ENCODE results near the gene PPP1R1A.

PPP1R1A gene, protein sequence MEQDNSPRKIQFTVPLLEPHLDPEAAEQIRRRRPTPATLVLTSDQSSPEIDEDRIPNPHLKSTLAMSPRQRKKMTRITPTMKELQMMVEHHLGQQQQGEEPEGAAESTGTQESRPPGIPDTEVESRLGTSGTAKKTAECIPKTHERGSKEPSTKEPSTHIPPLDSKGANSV

DNA sequence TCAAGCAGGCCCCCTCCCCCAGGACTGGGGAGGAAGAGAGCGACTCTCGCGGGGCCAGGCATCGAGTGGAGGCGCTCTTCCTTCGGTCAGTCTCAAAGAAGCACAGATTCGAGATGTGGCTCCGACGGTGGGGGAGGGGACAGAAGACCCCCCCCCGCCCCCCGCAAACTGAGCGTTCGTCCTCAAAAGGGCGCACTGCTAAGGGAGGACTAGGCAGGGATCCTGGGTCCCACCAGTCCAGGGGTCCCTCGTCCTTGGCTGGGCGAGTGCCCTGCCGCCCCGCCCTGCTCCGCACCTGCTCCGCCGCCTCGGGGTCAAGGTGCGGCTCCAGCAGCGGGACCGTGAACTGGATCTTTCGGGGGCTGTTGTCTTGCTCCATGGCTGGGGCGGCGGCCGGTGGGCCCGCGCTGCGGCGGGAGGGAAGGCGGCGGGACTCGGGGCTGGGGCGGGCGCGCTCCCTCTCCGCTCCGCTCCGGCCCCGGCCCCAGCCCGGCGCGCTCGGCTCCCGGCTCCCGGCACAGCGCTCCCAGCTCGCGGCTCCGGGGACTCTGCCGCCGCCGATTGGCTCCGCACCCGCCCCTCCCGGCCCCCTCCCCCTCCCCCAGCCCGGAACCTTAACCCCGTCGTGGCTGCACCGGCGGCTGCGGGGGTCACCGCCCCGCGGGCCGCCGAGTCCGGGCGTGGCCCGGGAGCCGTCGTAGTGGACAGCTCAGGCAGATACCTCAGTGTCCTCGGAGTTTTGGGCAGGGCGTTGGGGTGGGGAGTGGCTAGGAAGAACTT lies at the start of gene PPP1R1A:
Gene PPP1R1A, minus strand, starts transcription at position 550 of the 780 bp plus-strand sequence. Its CDS starts 171 bp downstream, at position 379.
- DNase-seq (ENCODE audit: low spot score) = no peak

- DNase-seq (ENCODE audit: low spot score) = no peak
Measured at GRCh38 chr12:54634795-54635194, 46.3 kb upstream of the PPP1R1A start, which contains the start of gene LACRT. TSS of gene LACRT (minus strand) at chr12:54634895. CDS start at chr12:54634841, 54 bp downstream.

DNA sequence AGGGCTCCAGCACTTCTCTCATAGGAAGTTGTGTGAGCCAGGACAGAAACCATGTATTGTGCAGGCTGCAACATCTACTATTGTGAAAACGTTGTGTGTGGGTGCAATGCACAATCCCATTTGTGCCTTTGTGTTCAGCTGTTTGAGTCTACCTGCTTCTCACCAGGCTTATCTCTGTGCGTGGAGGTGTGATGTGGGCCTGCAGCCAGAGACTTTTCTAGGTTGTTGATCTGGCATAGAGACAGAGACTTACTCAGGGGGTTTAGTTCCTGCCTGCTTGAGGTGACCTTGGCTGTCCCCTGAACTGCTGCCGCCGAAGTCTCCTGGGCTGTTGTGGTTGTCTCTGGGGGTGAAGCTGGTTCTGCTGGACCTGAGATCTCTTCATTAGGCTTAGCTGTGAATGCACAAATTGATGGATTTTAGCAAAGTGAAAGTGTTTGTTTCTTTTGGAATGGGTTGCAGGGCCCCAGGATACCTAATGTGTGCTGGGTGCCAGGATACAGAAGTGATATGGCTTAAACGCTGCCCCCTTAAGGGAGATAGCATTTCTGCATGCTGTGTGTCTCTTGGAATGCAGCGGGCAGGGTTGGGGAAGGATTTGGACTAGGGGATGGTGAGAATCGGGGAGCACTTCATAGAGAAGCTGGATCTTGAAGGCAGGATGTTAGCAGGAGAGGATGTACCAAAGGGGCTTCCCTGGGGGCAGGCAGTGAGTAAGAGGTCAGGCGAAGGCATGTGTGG lies 43.7 kb upstream of the PPP1R1A start:
- DNase-seq (ENCODE audit: low spot score) = no peak

- no peak for DNase-seq (ENCODE audit: low spot score)
Measured at GRCh38 chr12:54631551-54631950, 43.1 kb upstream of the PPP1R1A start.

DNA sequence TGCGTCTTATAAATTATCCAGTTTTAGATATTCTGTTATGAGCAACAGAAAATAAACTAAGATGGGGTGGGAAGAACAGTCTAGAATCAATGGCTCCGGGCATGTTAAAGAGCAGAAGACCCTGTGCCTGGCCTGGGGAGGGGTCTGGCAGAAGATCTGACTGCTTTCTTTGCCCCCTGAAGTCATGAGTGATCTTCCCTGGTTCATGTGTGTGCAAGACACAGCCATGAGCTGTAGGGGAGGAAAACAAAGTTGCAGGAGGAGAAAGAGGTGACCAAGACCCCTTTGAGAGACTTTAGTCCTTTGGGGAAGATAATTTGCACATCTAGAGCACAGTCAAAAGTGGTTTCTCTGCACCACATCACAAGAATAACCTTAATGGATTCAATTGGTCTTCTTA lies 41.5 kb upstream of the PPP1R1A start:
- DNase-seq (ENCODE audit: low spot score) = no peak

DNA sequence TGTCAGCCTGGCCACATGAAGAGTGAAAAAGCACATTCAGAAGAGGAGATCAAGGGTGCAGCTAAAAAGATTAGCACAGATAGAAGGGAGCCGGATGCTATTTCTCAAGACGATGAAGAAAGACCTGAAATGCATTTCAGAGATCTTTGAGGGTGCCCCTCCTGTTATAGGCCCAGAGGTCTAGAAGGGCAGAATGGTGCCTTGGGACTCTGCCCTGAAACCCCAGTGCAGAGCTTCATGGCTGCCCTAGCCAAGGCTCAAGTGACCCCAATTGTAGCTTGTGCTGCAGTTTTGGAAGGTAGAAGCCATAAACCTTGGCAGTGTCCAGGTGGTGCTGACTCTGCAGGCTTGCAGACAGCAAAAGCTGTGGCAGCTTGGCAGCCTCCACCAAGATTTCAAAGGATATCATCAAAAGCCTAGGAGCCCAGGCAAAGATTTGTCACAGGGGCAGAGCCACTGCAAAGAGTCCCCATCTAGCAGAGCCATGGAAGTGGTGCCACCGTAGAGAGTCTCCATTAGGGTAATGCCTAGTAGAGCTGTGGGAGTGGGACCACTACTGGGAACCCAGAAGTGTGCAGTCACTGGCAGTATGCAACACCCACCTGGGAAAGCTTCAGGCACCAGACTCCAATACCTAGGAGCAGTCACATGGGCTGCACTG lies 39.9 kb upstream of the PPP1R1A start:
- no peak for DNase-seq (ENCODE audit: low spot score)

DNA sequence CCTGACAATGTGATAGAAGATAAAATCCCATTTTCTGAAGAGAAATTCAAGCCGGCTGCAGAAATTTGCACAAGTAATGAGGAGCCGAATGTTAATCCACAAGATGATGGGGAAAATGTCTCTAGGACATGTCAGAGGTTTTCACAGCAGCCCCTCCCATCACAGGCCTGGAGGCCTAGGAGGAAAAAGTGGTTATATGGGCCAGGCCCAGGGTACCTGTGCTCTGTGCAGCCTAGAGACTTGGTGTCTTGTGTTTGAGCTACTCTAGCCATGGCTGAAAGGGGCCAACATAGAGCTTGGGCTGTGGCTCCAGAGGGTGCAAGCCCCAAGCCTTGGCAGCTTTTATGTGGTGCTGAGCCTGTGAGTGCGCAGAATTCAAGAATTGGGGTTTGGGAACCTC lies 38.8 kb upstream of the PPP1R1A start:
- no peak for DNase-seq (ENCODE audit: low spot score)

DNA sequence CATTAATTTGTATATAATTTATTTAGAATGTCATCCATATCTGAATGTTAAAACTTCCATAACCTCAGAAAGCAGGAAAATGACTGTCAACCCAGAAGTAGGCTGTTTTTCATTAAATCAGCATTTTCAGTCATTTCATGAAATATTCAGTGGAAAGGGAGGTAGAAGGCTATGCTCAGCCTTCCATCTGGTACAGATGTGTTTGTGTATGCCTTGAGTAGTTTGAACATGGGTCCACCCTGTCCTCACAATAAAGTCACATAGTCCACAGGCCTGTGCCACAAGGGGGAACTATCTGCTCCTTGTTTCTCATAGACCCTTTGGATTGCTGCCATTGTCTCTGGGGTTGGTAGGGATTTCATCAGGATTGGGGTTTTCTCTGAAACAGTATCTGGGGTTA lies 37.1 kb upstream of the PPP1R1A start:
- DNase-seq (ENCODE audit: low spot score) = no peak

DNA sequence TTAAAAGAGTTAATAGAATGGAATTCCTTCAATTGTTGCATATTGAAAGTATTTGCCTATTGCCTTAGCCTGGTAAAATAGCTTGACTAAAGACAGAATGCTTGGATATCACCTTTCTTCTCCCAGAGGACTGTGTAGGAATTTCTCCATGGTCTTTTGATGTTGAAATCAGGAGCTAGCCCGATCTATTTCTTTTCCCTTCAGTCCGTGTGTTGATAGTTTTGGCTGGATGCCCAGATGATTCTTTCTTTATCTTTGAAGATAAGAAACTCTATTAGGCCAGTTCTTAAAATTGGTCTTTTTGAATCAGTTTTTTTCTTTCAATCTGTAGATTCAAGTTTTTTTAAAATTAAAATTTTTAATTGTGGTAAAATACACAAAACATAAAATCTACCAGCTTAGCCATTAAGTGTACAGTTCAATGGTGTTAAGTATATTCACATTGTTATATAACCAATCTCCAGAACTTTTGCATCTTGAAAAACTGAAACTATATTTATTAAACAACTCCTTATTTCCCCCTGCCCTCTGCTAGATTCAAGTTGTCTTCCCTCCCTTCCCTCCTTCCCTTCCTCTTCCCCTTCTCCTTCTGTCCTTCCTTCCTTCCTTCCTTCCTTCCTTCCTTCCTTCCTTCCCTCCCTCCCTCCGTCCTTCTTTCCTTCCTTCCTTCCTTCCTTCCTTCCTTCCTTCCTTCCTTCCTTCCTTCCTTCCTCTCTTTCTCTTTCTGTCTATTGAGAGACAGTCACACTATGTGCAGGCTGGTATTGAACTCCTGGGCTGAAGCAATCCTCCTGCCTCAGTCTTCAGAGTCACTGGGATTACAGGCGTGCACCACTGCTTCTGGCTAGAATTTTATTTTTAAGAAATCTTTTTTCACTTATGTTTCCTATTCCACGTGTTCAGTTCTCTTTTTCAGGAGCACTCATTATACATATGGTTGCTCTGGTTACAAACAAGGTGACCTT lies 36.1 kb upstream of the PPP1R1A start:
- DNase-seq (ENCODE audit: low spot score) = no peak

DNA sequence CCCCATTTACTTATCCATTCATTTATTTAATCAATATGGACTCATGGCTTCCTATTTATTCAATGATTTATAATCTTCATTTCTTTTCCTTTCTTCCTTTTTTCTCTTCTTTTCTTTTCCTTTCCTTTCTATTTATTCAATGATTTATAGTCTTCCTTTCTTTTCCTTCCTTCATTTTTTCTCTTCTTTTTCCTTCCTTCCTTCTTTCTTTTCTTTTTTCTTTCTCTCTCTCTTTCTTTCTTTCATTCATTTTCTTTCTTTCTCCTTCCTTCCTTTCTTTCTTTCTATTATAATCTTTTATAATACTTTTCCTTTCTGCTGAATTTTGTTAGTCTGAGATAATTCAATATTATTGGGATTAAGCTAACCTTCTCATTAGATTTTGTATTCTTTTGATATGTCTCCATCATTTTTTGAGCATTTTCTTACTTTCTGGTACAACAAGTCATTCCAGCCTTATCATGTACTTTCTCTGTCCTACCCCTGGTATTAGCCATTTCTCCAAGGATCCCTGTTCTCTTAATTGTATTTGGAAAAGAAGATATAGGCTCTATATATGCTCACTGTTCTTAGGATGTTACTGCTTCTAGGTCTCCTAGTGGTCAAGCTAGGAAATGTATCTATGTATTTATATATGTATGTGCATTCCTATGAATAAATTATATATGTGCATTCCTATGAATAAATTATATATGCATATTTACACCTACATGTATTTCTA lies 34.2 kb upstream of the PPP1R1A start:
- no peak for DNase-seq (ENCODE audit: low spot score)

DNA sequence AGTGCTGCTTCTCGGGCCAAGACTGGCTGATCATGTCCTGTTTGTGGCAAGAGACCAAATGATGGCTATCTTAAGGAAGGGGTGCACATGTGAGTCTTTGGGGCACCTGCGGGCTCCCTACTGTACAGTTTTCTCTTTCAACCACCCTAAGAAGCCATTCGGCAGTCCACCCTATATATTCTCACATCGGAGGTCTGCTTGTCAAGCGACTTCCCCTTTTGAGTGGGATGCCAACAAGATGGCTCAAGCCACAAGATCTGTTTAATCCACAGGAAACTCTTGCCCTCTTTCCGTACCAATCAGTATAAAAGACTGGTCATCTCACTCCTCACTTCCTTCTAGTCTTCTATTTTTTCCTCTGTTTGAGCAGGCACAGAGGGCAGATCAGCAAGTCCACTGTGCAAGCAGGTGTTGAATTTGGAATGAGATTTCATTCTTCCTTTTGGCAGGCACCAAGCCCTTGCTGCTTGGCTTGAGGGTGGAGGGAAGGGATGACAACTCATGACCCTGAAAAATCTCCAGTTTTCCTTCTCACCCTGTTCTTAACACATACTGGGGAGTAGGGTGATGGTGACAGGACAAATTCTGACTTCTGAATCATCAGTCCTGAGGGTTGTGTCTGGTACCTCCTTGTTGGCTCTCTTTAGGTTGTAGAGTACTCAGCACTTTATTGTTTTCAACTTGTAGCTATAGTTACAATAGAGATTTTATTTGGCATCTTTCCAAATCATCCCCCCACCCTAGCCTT lies 28.6 kb upstream of the PPP1R1A start:
- no peak for DNase-seq (ENCODE audit: low spot score)

- no peak for DNase-seq (ENCODE audit: low spot score)
Measured at GRCh38 chr12:54612225-54612750, 23.8 kb upstream of the PPP1R1A start.

GRCh38 chr12:54611715-54612149 lies 23.3 kb upstream of the PPP1R1A start:
- no peak for DNase-seq (ENCODE audit: low spot score)

DNA sequence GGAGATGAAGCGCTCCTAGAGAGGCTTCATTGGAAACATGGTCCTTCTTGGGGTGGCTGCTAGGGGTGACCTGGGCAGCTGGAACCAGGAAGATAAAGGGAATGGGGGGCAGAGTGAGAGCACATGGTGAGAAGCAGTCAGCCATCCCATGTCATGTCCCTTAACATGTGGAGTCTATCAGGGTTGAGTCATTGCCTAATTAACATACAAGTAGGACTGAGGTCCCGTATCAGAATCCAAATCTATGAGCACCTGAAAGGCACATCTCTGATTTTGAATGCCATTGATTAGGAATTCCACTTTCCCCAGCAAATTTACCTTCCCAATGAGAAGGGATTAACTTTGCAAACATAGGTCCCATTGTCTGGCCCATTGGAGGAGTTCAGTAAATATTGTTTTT lies 20.3 kb upstream of the PPP1R1A start:
- no peak for DNase-seq (ENCODE audit: low spot score)

DNA sequence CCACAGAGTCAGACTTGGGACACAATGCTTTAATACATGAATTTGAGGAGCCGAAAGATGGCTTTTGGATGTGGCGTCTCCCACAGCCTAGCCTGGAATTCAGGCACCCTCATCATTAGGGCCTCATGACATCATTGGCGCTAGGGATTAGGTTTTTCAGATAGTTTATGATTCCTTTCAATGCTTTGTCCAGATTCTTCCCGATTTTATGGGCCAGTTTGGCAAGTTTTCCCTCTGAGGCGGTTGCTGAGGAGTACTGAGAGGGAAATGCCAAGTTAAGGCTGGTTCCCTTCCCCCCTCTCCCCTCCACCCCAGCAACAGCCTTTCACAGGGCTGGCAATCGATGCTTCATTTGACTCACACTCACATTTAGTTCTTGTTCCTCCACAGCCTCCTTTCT lies 19.7 kb upstream of the PPP1R1A start:
- DNase-seq (ENCODE audit: low spot score) = no peak

GRCh38 chr12:54606556-54606955 lies 18.1 kb upstream of the PPP1R1A start:
- no peak for DNase-seq (ENCODE audit: low spot score)

GRCh38 chr12:54605138-54605970 lies 16.9 kb upstream of the PPP1R1A start:
- DNase-seq (ENCODE audit: low spot score) = no peak

- no peak for DNase-seq (ENCODE audit: low spot score)
Measured at GRCh38 chr12:54604436-54604835, 16.0 kb upstream of the PPP1R1A start.

- no peak for DNase-seq (ENCODE audit: low spot score)
Measured at GRCh38 chr12:54603872-54604271, 15.4 kb upstream of the PPP1R1A start.

All from kidney tubule cell (primary cell).